DMS79 (cell line): ENCODE measurements around the gene IGSF22.

ENCODE experiments used
- DNase-seq: peaks from one replicate; lab custom pipeline; 2025; lab: John Stamatoyannopoulos, UW

Gene IGSF22

GRCh38 chr11:18726040-18726439 is at the start of gene IGSF22:
IGSF22 (minus strand) TSS chr11:18726188; CDS start chr11:18724236, 1,952 bp downstream.
- no peak for DNase-seq

- no peak for DNase-seq
These were observed 48.8 kb upstream of the IGSF22 start for GRCh38 chr11:18774801-18775200.

- no peak for DNase-seq
These were observed 47.7 kb upstream of the IGSF22 start for GRCh38 chr11:18773681-18774080.

GRCh38 chr11:18773104-18773503 is 47.1 kb upstream of the IGSF22 start:
- DNase-seq, result no peak

- no peak for DNase-seq
These were observed 46.2 kb upstream of the IGSF22 start for GRCh38 chr11:18772211-18772610.

- no peak for DNase-seq
These were observed 45.5 kb upstream of the IGSF22 start for GRCh38 chr11:18771266-18772035.

GRCh38 chr11:18770479-18771125 is 44.6 kb upstream of the IGSF22 start:
- no peak for DNase-seq

- DNase-seq, result no peak
These were observed 43.9 kb upstream of the IGSF22 start for GRCh38 chr11:18769802-18770456.

GRCh38 chr11:18768978-18769377 is 43.0 kb upstream of the IGSF22 start:
- no peak for DNase-seq

GRCh38 chr11:18768472-18768901 is 42.5 kb upstream of the IGSF22 start:
- no peak for DNase-seq

GRCh38 chr11:18766015-18766414 is 40.0 kb upstream of the IGSF22 start:
- no peak for DNase-seq

GRCh38 chr11:18765554-18765953 is 39.6 kb upstream of the IGSF22 start:
- DNase-seq, result no peak

- no peak for DNase-seq
These were observed 35.8 kb upstream of the IGSF22 start for GRCh38 chr11:18761741-18762140.

- DNase-seq, result no peak
These were observed 35.2 kb upstream of the IGSF22 start for GRCh38 chr11:18761144-18761543.

- no peak for DNase-seq
These were observed 31.8 kb upstream of the IGSF22 start for GRCh38 chr11:18757811-18758210.

- no peak for DNase-seq
These were observed 30.9 kb upstream of the IGSF22 start for GRCh38 chr11:18756889-18757288.

GRCh38 chr11:18754308-18754707 is 28.3 kb upstream of the IGSF22 start:
- DNase-seq, result no peak

- DNase-seq, result no peak
These were observed 26.5 kb upstream of the IGSF22 start for GRCh38 chr11:18752502-18752901.

- no peak for DNase-seq
These were observed 25.0 kb upstream of the IGSF22 start for GRCh38 chr11:18750944-18751343.

GRCh38 chr11:18749681-18750319 is 23.8 kb upstream of the IGSF22 start:
- DNase-seq, result no peak

- no peak for DNase-seq
These were observed 22.9 kb upstream of the IGSF22 start for GRCh38 chr11:18748766-18749365.

GRCh38 chr11:18745251-18745650 is 19.3 kb upstream of the IGSF22 start:
- no peak for DNase-seq
